Esophagus squamous epithelium (tissue), 5 donors: ENCODE results near the gene RNF168. TPM values are rescaled to one million over a fixed set of nuclear protein-coding genes. Genes with fewer than 3 reads are reported as not detected.
A peak's percentile ranks its signal among the peaks of the same experiment; 100 is the strongest.

Source experiments
- DNase-seq: peaks from one replicate; lab custom pipeline; 2025; lab: John Stamatoyannopoulos, UW
- H3K27ac ChIP-seq, 4 donors: fragments of 200-600 bp; sonication (generic); one replicate each; pipeline ENCODE4 v1.5.1; 2016 to 2019; ENCODE audit warnings: mild to moderate bottlenecking in 1 of 4
- H3K27me3 ChIP-seq, 4 donors: fragments of 200-600 bp; sonication (generic); 1 replicate in 3 of 4; 2 replicates in 1 of 4; pipeline versions ENCODE4 v1.5.1 to v1.6.0; 2017 to 2021; ENCODE audit warnings: antibody characterized with exemption in 1 of 4
- H3K36me3 ChIP-seq, 3 donors: fragments of 200-600 bp; sonication (generic); one replicate each; pipeline ENCODE4 v1.5.1; 2016 to 2019
- H3K4me1 ChIP-seq, 3 donors: fragments of 200-600 bp; sonication (generic); one replicate each; pipeline ENCODE4 v1.5.1; 2017 to 2019
- H3K4me3 ChIP-seq, 4 donors: fragments of 200-600 bp; sonication (generic); 1 replicate in 3 of 4; 2 replicates in 1 of 4; pipeline ENCODE4 v1.5.1; 2016 to 2019; ENCODE audit warnings: mild to moderate bottlenecking in 2 of 4, moderate library complexity in 1 of 4
- H3K9me3 ChIP-seq, 3 donors: fragments of 200-600 bp; sonication (generic); one replicate each; pipeline ENCODE4 v1.5.1; 2016 to 2019
- CTCF ChIP-seq, 6 experiments: fragments of 450-650 bp in 4 of 6; fragments of 200-600 bp in 2 of 6; sonication (generic) in 2 of 6; IDR thresholded peaks; one replicate each; pipeline ENCODE4 v1.5.1; 2016 to 2019; ENCODE audit warnings: antibody characterized with exemption in 6 of 6, mild to moderate bottlenecking in 4 of 6, moderate library complexity in 4 of 6
- POLR2A ChIP-seq, 4 donors: fragments of 450-650 bp; IDR thresholded peaks; one replicate each; pipeline ENCODE4 v1.6.1; 2017; ENCODE audit warnings: antibody characterized with exemption in 4 of 4, mild to moderate bottlenecking in 4 of 4, moderate library complexity in 3 of 4
- WGBS, 2 donors: methylation state at CpG; one replicate each; pipeline ENCODE4 v1.1.5; 2018; 5-methylcytosine and 5-hydroxymethylcytosine counted together
- intact Hi-C: fragments of 100-400 bp; cut with DNase I; formaldehyde crosslinking; loops from one replicate; pipeline ENCODE4 v1.15.0; 2022
- total RNA-seq, 4 donors: library from RNA; depleted of rRNA; stranded (reverse); fragments of >200 nt; gene quantifications; one replicate each; pipeline ENCODE4 v1.1.0, GENCODE V29; 2016
- donor health status: DM: yes; HTN: yes; CAD: no.

The RNF168 gene
- total RNA-seq, 4 donors from 2014 or later: 13.0 to 23.8 (median 19.6) TPM

- intact Hi-C loops: loop anchor here (5.0 kb wide), 1 partner anchor 267 kb away; no protein-coding TSS in a partner anchor
- Histone ChIP-seq H3K4me1 (peaks cover 0 to 13% (median 0%) of the 10 kb centered on the region in 3 donors), H3K9me3 (peaks cover 0 to 36% (median 23%) of the 10 kb centered on the region in 3 donors), H3K4me3 (no peak overlapping the region), H3K36me3 (no peaks in the 10 kb centered on the region), H3K27ac (no peak overlapping the region), H3K27me3 (no peaks in the 10 kb centered on the region)
- no peak for DNase-seq
- WGBS, 2 donors: 40% methylated on average over 12 of the region's 12 CpGs
- TF ChIP-seq CTCF (IDR thresholded peaks at IDR 0.05) (peak in 5 of 6 experiments; percentile 52 to 86 (median 71)), POLR2A (IDR thresholded peaks at IDR 0.05) (no peak)
Measured at GRCh38 chr3:196518966-196519717, 15.6 kb upstream of the RNF168 start.

GRCh38 chr3:196517919-196518318, 14.4 kb upstream of the RNF168 start:
- Histone ChIP-seq H3K27me3 (no peaks in the 10 kb centered on the region), H3K36me3 (no peaks in the 10 kb centered on the region), H3K4me1 (peaks cover 0 to 15% (median 0%) of the 10 kb centered on the region in 3 donors), H3K4me3 (peak overlapping the region in 1 of 4 donors; percentile 12), H3K27ac (peak overlapping the region in 3 of 4 donors; percentile 3 to 52 (median 34)), H3K9me3 (peaks cover 0 to 36% (median 23%) of the 10 kb centered on the region in 3 donors)
- intact Hi-C loops: loop anchor here (5.0 kb wide), 1 partner anchor 266 kb away; no protein-coding TSS in a partner anchor
- WGBS, 2 donors: 40 to 58% methylated on average over 2 of the region's 2 CpGs
- no peak for DNase-seq
- TF ChIP-seq POLR2A (IDR thresholded peaks at IDR 0.05) (no peak), CTCF (IDR thresholded peaks at IDR 0.05) (no peak)

- intact Hi-C loops: loop anchor here (5.0 kb wide), 1 partner anchor 265 kb away; no protein-coding TSS in a partner anchor
- WGBS, 2 donors: 81 to 88% methylated on average over 2 of the region's 2 CpGs
Measured at GRCh38 chr3:196517162-196517800, 13.7 kb upstream of the RNF168 start.

GRCh38 chr3:196514913-196515621, 11.5 kb upstream of the RNF168 start, which contains the start of gene SMCO1:
Gene SMCO1 (minus strand): TSS chr3:196515346. CDS start chr3:196515209, 137 bp downstream.
- TF ChIP-seq POLR2A (IDR thresholded peaks at IDR 0.05) (no peak), CTCF (IDR thresholded peaks at IDR 0.05) (no peak)
- Histone ChIP-seq H3K4me1 (peaks cover 0 to 28% (median 0%) of the 10 kb centered on the region in 3 donors), H3K27ac (no peak within 1 kb of the TSS), H3K4me3 (no peak within 1 kb of the TSS), H3K9me3 (peaks cover 0 to 25% (median 14%) of the 10 kb centered on the region in 3 donors), H3K36me3 (no peaks in the 10 kb centered on the region), H3K27me3 (no peaks in the 10 kb centered on the region)
- DNase-seq: no peak
- 88 to 91% methylated on average over 8 to 10 of the region's 10 CpGs for WGBS, 2 donors
- intact Hi-C loops: loop anchor here (5.0 kb wide), 1 partner anchor 263 kb away; no protein-coding TSS in a partner anchor

More at GRCh38 chr3:196517162-196517800, 13.7 kb upstream of the RNF168 start:
- Histone ChIP-seq H3K27me3 (no peaks in the 10 kb centered on the region), H3K27ac (peak overlapping the region in 3 of 4 donors; percentile 3 to 52 (median 34)), H3K4me3 (peak overlapping the region in 1 of 4 donors; percentile 12), H3K9me3 (peaks cover 0 to 36% (median 23%) of the 10 kb centered on the region in 3 donors), H3K36me3 (no peaks in the 10 kb centered on the region), H3K4me1 (peaks cover 0 to 21% (median 0%) of the 10 kb centered on the region in 3 donors)
- TF ChIP-seq POLR2A (IDR thresholded peaks at IDR 0.05) (no peak), CTCF (IDR thresholded peaks at IDR 0.05) (no peak)
- DNase-seq: no peak
